ENCODE results near the gene COMMD4. TPM values are rescaled to one million over a fixed set of nuclear protein-coding genes. Genes with fewer than 3 reads are reported as not detected.
"Not testable (repeated sequence)": the region's sequence is repeated elsewhere in the genome, so short reads cannot be mapped to it uniquely, and the experiment has no call there.

Gene COMMD4
- total and polyA plus RNA-seq, 3 experiments from 2014 or later: 47.8 to 110 (median 102) TPM

- Histone ChIP-seq H3K36me3 (ENCODE audit: insufficient read depth, low read length) (peaks cover 50% of the 10 kb centered on the region), H3K27me3 (ENCODE audit: insufficient read depth, low read length, poor library complexity, severe bottlenecking) (no peaks in the 10 kb centered on the region), H3K9me3 (ENCODE audit: low read length) (no peaks in the 10 kb centered on the region), H3K4me1 (ENCODE audit: insufficient read depth, low read length) (peaks cover 16% of the 10 kb centered on the region), H3K27ac (ENCODE audit: low read depth, low read length) (no peak overlapping the region), H3K4me3 (ENCODE audit: low read length) (no peak overlapping the region)
- Mint-ChIP-seq H3K27me3 (no peaks in the 10 kb centered on the region), H3K4me3 (peak overlapping the region in 1 of 7 donors; percentile 51), H3K27ac (peak overlapping the region in 4 of 8 donors; percentile 14 to 83 (median 47)), H3K4me1 (peaks cover 19 to 32% (median 20%) of the 10 kb centered on the region in 3 donors), H3K9me3 (no peaks in the 10 kb centered on the region), H3K36me3 (peaks cover 0 to 74% (median 12%) of the 10 kb centered on the region in 3 donors)
- no peak for DNase-seq
- CTCF ChIA-PET: no interaction called here
- POLR2A ChIA-PET: no interaction called here
These were observed 36.2 kb downstream of the COMMD4 start for GRCh38 chr15:75371901-75372688.

- Mint-ChIP-seq H3K4me3 (no peak overlapping the region), H3K4me1 (peaks cover 0 to 3% (median 3%) of the 10 kb centered on the region in 3 donors), H3K27me3 (no peaks in the 10 kb centered on the region), H3K9me3 (no peaks in the 10 kb centered on the region), H3K36me3 (peaks cover 0 to 92% (median 22%) of the 10 kb centered on the region in 3 donors), H3K27ac (peak overlapping the region in 4 of 8 donors; percentile 3 to 76 (median 28))
- Histone ChIP-seq H3K27me3 (ENCODE audit: insufficient read depth, low read length, poor library complexity, severe bottlenecking) (no peaks in the 10 kb centered on the region), H3K27ac (ENCODE audit: low read depth, low read length) (no peak overlapping the region), H3K36me3 (ENCODE audit: insufficient read depth, low read length) (peaks cover 33% of the 10 kb centered on the region), H3K9me3 (ENCODE audit: low read length) (no peaks in the 10 kb centered on the region), H3K4me3 (ENCODE audit: low read length) (no peak overlapping the region), H3K4me1 (ENCODE audit: insufficient read depth, low read length) (no peaks in the 10 kb centered on the region)
- ChIA-PET POLR2A (no interaction called here), CTCF (interaction anchor here (1.0 to 2.1 kb wide), 3 partner anchors 13 to 267 kb away, joined by 3 to 8 read pairs (median 3); partner anchors contain the start of genes MAN2C1 and SNX33)
- no peak for DNase-seq
These were observed 44.9 kb downstream of the COMMD4 start for GRCh38 chr15:75380773-75381172.

GRCh38 chr15:75383986-75384385 lies 48.1 kb downstream of the COMMD4 start:
- peaks cover 41% of the 10 kb centered on the region for H3K36me3 ChIP-seq (ENCODE audit: insufficient read depth, low read length)
- CTCF ChIA-PET; H3K9me3 ChIP-seq (ENCODE audit: low read length); POLR2A ChIA-PET; H3K27me3 Mint-ChIP-seq; H3K9me3 Mint-ChIP-seq; H3K4me1 ChIP-seq (ENCODE audit: insufficient read depth, low read length); DNase-seq; H3K27me3 ChIP-seq (ENCODE audit: insufficient read depth, low read length, poor library complexity, severe bottlenecking); H3K4me1 Mint-ChIP-seq; H3K27ac ChIP-seq (ENCODE audit: low read depth, low read length); H3K4me3 ChIP-seq (ENCODE audit: low read length); H3K4me3 Mint-ChIP-seq: not testable (repeated sequence)
- H3K36me3 Mint-ChIP-seq: peaks cover 0 to 95% (median 27%) of the 10 kb centered on the region in 3 donors
- peak overlapping the region in 1 of 8 donors; percentile 10 for H3K27ac Mint-ChIP-seq

Other genes starting within 250 kb of the COMMD4 start
- gene C15orf39, start 134.2 kb upstream of the COMMD4 start, total RNA-seq: 10 to 100 TPM; 29.8 to 32.0 TPM
- gene C15orf39, start 134.2 kb upstream of the COMMD4 start, polyA plus RNA-seq: 6.1 TPM
- gene GOLGA6C, start 77.7 kb upstream of the COMMD4 start, total RNA-seq: not detected
- gene GOLGA6C, start 77.7 kb upstream of the COMMD4 start, polyA plus RNA-seq: not detected
- not detected for gene GOLGA6D, start 53.2 kb upstream of the COMMD4 start, total RNA-seq
- gene GOLGA6D, start 53.2 kb upstream of the COMMD4 start, polyA plus RNA-seq: not detected
- 1 to 10 TPM; 2.0 to 2.3 TPM for gene NEIL1, start 11.0 kb downstream of the COMMD4 start, total RNA-seq
- gene NEIL1, start 11.0 kb downstream of the COMMD4 start, polyA plus RNA-seq: 2.9 TPM
- 100 to 1,000 TPM; 127 to 133 TPM for gene MAN2C1, start 32.5 kb downstream of the COMMD4 start, total RNA-seq
- 32.0 TPM for gene MAN2C1, start 32.5 kb downstream of the COMMD4 start, polyA plus RNA-seq
- gene SIN3A, start 115.6 kb downstream of the COMMD4 start, total RNA-seq: 10 to 100 TPM; 82.8 to 89.0 TPM
- gene SIN3A, start 115.6 kb downstream of the COMMD4 start, polyA plus RNA-seq: 16.0 TPM
- gene PTPN9, start 243.3 kb downstream of the COMMD4 start, total RNA-seq: 10 to 100 TPM; 22.0 to 22.3 TPM
- 34.1 TPM for gene PTPN9, start 243.3 kb downstream of the COMMD4 start, polyA plus RNA-seq